Naive B cell (primary cell): ENCODE data around the gene HEPHL1. TPM values are rescaled to one million over a fixed set of nuclear protein-coding genes. Genes with fewer than 3 reads are reported as not detected.
A peak's percentile ranks its signal among the peaks of the same experiment; 100 is the strongest.

Source experiments
- ATAC-seq, 2 donors: fragments of 150-1000 bp; cut with Tn5 transposase; 2 replicates each; pipeline ENCODE4 v1.10.0; 2021; ENCODE audit warnings: low read depth in 2 of 2, mild to moderate bottlenecking in 2 of 2, moderate library complexity in 2 of 2
- DNase-seq: peaks from one replicate; pipeline ENCODE4 v3.0.0; 2022
- H3K27ac Mint-ChIP-seq, 6 donors: one replicate each; pipeline ENCODE4 v1.8.0; 2020 to 2022; ENCODE audit warnings: mild to moderate bottlenecking in 6 of 6, mixed read lengths in 6 of 6, moderate library complexity in 5 of 6, inconsistent platforms in 2 of 6
- H3K27me3 Mint-ChIP-seq, 3 donors: one replicate each; pipeline ENCODE4 v1.8.0; 2021 to 2022; ENCODE audit warnings: mixed read lengths in 3 of 3, mild to moderate bottlenecking in 1 of 3
- H3K36me3 Mint-ChIP-seq, 2 donors: one replicate each; pipeline ENCODE4 v1.8.0; 2020 to 2022; ENCODE audit warnings: mixed read lengths in 2 of 2, inconsistent platforms in 1 of 2, mild to moderate bottlenecking in 1 of 2
- H3K4me1 Mint-ChIP-seq, 3 donors: one replicate each; pipeline ENCODE4 v1.8.0; 2020 to 2022; ENCODE audit warnings: mixed read lengths in 3 of 3, inconsistent platforms in 1 of 3, mild to moderate bottlenecking in 1 of 3, moderate library complexity in 1 of 3
- H3K4me3 Mint-ChIP-seq, 8 donors: one replicate each; pipeline ENCODE4 v1.8.0; 2020 to 2022; ENCODE audit warnings: mild to moderate bottlenecking in 8 of 8, mixed read lengths in 8 of 8, moderate library complexity in 8 of 8, inconsistent platforms in 2 of 8
- H3K9me3 Mint-ChIP-seq, 7 donors: one replicate each; pipeline ENCODE4 v1.8.0; 2020 to 2022; ENCODE audit warnings: mixed read lengths in 7 of 7, mild to moderate bottlenecking in 5 of 7, inconsistent platforms in 2 of 7, moderate library complexity in 1 of 7
- polyA plus RNA-seq, 6 donors: library from polyadenylated mRNA; unstranded; fragments of 300-500 nt; fragmentation: Illumina TruSeq; gene quantifications; one replicate each; pipeline ENCODE4 v1.2.3, GENCODE V29; 2021; ENCODE audit warnings: low read depth in 6 of 6

The HEPHL1 gene
- polyA plus RNA-seq, 6 donors from 2014 or later, result 0.05 to 0.29 (median 0.13) TPM; not detected in 2

DNA sequence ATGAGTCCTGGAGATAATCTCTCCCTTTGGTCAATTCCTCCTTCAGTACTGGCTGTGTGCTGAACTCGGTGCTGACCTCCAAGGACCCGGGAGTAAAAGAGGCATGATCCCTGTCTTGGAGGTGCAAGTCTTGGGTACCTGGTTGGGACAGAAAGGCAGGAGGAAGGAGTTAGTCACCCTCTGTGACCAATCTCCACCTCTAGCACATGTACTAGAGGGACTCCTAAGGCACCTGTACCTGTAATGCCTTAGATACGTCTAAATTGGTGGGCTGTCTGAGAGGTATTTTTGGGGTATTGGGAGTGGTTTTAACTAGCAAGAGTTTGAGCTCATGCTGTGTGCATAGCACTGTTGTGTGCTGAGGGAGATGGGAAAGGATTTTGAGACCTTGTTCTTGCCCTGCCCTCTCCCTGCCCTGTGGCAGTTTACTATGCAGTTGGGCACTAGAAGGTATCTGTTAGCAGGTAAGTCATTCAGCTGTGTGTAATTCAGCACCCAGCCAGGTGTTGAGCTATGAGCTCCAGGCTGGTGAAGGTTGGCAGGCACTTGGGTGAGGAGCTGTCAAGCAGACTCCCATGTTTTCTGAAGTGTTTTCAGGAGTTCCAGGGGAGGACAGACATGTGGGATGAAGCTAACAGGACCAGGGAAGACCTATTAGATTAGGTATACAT, 110.0 kb downstream of the HEPHL1 start:
- Mint-ChIP-seq H3K27ac (no peak overlapping the region), H3K9me3 (no peaks in the 10 kb centered on the region), H3K4me3 (no peak overlapping the region), H3K4me1 (peaks cover 43 to 50% (median 48%) of the 10 kb centered on the region in 3 donors), H3K27me3 (no peaks in the 10 kb centered on the region), H3K36me3 (no peaks in the 10 kb centered on the region)
- DNase-seq (no peak), ATAC-seq (no peak)

DNA sequence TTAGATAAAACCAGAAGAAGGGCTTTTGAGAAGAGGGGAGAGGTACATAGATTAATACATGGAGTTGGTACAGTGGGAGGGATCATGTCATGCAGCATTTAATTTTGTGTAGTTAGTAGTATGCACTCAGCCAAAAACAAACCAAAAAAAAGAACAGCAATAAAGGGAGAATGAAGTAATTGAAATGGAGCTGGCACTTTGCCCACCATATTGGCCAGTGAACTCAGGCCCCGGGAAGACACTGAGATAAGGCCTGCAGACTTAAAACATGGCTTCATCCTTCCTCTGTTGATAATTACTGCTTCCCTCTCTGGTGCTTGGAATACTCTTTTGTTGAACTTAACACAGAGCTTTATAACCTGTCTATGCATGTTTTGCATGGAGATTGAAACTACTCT, 110.6 kb downstream of the HEPHL1 start:
- Mint-ChIP-seq H3K9me3 (peaks cover 0 to under 1% (median 0%) of the 10 kb centered on the region in 7 donors), H3K36me3 (no peaks in the 10 kb centered on the region), H3K27ac (no peak overlapping the region), H3K4me1 (peaks cover 46 to 53% (median 50%) of the 10 kb centered on the region in 3 donors), H3K27me3 (no peaks in the 10 kb centered on the region), H3K4me3 (no peak overlapping the region)
- ATAC-seq, result no peak
- no peak for DNase-seq

DNA sequence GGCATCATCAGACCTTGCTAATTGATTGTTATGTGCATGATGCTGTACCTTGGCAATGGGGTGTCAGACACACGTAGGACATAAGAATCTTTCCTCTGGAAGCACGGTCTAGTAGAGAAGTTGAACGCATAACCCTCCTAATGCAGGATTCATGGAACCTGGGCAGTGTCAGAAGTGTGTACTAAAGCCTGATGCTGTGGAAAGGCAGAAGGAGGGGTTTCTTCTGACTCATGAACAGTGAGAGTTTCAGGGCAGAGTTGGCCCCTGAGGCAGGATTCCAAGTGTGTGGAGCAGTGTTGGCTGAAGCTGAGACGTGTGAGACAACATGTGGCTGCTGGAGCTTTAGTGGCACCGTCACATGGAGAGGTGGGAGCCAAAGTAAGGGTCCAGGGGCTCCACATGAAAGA, 111.0 kb downstream of the HEPHL1 start:
- peaks cover 46 to 53% (median 52%) of the 10 kb centered on the region in 3 donors for H3K4me1 Mint-ChIP-seq
- no peaks in the 10 kb centered on the region for H3K36me3 Mint-ChIP-seq
- no peak overlapping the region for H3K27ac Mint-ChIP-seq
- peaks cover 0 to 4% (median 0%) of the 10 kb centered on the region in 7 donors for H3K9me3 Mint-ChIP-seq
- no peaks in the 10 kb centered on the region for H3K27me3 Mint-ChIP-seq
- no peak overlapping the region for H3K4me3 Mint-ChIP-seq
- no peak for ATAC-seq
- DNase-seq, result no peak

DNA sequence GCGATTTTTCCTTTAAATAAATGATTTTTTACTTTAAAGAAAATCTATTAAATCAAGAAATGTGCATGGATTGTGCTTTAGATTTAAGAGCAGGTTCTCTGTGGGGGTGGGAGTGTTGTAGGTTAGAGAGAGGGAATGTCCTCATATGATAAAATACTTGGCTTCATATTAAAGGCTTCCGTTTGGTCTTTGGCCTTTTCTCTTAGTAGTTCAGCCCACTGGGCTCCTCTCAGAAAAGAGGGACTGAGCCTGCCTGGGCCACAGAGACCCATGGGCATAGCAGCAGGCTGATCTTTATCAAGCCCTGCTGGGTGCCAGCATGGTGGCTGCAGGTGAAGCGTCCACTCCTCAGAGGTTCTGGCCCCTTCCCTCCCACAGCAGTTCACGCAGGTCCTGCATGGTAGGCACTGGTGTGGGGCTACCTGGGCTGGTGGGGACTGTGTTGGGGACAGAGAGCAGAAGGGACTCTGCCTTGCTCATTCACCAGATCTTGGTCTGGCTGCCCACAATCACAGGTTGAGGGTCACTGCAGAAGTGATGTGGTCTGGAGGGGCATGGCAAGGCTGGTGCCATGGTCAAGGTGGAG, 111.8 kb downstream of the HEPHL1 start:
- Mint-ChIP-seq H3K27me3 (no peaks in the 10 kb centered on the region), H3K4me3 (peak overlapping the region in 1 of 8 donors; percentile 10), H3K9me3 (peaks cover 0 to 4% (median 0%) of the 10 kb centered on the region in 7 donors), H3K36me3 (no peaks in the 10 kb centered on the region), H3K4me1 (peaks cover 42 to 51% (median 48%) of the 10 kb centered on the region in 3 donors), H3K27ac (peak overlapping the region in 3 of 6 donors; percentile 16 to 90 (median 50))
- no peak for DNase-seq
- no peak for ATAC-seq

DNA sequence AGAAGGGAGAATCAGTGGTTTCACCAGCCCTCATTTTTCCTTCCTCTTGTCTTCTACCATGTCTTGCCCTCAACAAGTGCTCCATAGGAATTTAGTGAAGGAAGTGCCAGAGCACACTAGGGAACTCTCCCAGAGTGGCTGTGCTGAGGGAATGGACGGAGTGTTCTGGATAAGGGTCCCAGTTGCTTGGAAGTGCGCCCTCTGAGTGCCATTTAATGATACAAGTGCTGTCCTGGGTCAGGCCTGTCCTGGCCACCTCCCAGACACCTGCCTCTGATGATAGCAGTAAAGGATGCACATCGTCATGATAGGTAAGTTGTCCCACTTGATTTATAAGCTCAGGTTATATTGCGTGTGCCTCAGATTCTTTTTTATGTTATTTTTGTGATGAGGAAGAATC, 112.6 kb downstream of the HEPHL1 start:
- DNase-seq (no peak), ATAC-seq (no peak)
- Mint-ChIP-seq H3K9me3 (peaks cover 0 to 4% (median 0%) of the 10 kb centered on the region in 7 donors), H3K4me3 (no peak overlapping the region), H3K4me1 (peaks cover 40 to 50% (median 48%) of the 10 kb centered on the region in 3 donors), H3K27ac (peak overlapping the region in 5 of 6 donors; percentile 16 to 90 (median 53)), H3K27me3 (no peaks in the 10 kb centered on the region), H3K36me3 (no peaks in the 10 kb centered on the region)

GRCh38 chr11:94134651-94135512, 113.7 kb downstream of the HEPHL1 start:
- ATAC-seq (peak; percentile 23 to 37), DNase-seq (no peak)
- Mint-ChIP-seq H3K9me3 (peaks cover 0 to 4% (median 0%) of the 10 kb centered on the region in 7 donors), H3K27me3 (no peaks in the 10 kb centered on the region), H3K4me3 (peak overlapping the region in 1 of 8 donors; percentile 38), H3K27ac (peak overlapping the region in 3 of 6 donors; percentile 9 to 66 (median 52)), H3K4me1 (peaks cover 47 to 56% (median 56%) of the 10 kb centered on the region in 3 donors), H3K36me3 (no peaks in the 10 kb centered on the region)

DNA sequence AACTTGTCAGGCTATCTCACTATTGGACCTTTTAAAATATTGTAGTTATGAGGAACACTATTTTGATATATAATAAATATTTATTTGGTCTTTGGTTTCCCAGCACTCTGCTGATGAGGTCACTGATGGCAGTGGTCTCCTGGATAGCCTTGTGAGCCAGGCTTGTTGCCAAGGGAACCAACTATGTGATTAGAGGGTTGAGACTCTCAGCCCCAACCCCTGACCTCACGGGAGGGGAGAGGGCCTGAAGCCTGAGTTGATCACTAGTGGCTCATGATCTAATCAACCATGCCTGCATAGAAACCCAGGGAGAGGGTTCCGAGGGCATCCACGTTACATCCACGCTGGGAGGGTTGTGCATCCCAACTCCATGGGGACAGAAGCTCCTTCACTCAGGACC, 118.3 kb downstream of the HEPHL1 start:
- H3K4me1 Mint-ChIP-seq, result peaks cover 69 to 72% (median 70%) of the 10 kb centered on the region in 3 donors
- no peak overlapping the region for H3K4me3 Mint-ChIP-seq
- H3K27me3 Mint-ChIP-seq, result no peaks in the 10 kb centered on the region
- DNase-seq (no peak), ATAC-seq (no peak)
- H3K36me3 Mint-ChIP-seq, result no peaks in the 10 kb centered on the region
- no peak overlapping the region for H3K27ac Mint-ChIP-seq
- peaks cover 0 to 4% (median 0%) of the 10 kb centered on the region in 7 donors for H3K9me3 Mint-ChIP-seq

GRCh38 chr11:94140154-94140655, 119.1 kb downstream of the HEPHL1 start:
- DNase-seq (no peak), ATAC-seq (no peak)
- Mint-ChIP-seq H3K27ac (peak overlapping the region in 2 of 6 donors; percentile 28 to 47), H3K27me3 (no peaks in the 10 kb centered on the region), H3K4me3 (no peak overlapping the region), H3K9me3 (peaks cover 0 to 4% (median 0%) of the 10 kb centered on the region in 7 donors), H3K4me1 (peaks cover 66 to 71% (median 69%) of the 10 kb centered on the region in 3 donors), H3K36me3 (no peaks in the 10 kb centered on the region)

DNA sequence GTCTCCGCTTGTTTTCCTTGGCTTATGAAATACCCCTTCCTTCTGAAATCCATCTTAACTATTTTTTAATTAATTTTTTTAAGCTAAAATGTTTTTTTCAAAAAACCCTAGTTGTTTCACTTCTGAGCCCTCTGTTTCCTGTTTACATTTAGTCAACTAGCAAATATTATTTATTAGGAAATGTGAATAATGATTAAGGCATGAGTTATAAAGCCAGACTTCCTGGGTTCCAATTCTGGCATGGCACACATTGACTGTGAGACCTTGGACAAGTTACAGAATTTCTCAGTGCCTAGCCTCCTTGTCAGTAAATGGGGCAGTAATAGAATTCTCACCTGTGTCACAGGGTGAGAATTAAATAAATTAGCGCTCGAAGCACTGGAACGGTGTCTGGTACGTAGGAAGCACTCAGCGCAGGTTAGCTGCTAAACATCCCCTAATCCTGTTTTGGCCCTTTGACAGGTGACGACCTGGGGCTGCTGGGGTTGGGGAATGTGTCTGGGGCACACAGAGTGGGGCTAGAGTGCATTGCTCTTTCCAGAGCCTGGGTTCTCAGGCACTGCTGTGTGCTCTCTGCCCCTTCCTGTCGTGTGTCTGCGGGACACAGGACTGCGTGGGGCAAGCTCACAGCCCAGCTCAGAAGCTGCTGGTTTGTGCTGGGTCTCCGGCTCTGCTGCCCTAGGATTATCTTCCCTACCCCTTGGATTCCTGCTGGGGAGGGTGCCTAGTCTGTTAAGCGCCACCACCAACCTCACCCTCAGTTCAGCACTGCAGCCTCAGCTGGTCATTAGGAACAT, 120.6 kb downstream of the HEPHL1 start:
- DNase-seq (no peak), ATAC-seq (no peak)
- Mint-ChIP-seq H3K4me1 (peaks cover 64 to 70% (median 66%) of the 10 kb centered on the region in 3 donors), H3K36me3 (no peaks in the 10 kb centered on the region), H3K27ac (peak overlapping the region in 1 of 6 donors; percentile 23), H3K4me3 (no peak overlapping the region), H3K9me3 (peaks cover 0 to 4% (median 0%) of the 10 kb centered on the region in 7 donors), H3K27me3 (no peaks in the 10 kb centered on the region)

DNA sequence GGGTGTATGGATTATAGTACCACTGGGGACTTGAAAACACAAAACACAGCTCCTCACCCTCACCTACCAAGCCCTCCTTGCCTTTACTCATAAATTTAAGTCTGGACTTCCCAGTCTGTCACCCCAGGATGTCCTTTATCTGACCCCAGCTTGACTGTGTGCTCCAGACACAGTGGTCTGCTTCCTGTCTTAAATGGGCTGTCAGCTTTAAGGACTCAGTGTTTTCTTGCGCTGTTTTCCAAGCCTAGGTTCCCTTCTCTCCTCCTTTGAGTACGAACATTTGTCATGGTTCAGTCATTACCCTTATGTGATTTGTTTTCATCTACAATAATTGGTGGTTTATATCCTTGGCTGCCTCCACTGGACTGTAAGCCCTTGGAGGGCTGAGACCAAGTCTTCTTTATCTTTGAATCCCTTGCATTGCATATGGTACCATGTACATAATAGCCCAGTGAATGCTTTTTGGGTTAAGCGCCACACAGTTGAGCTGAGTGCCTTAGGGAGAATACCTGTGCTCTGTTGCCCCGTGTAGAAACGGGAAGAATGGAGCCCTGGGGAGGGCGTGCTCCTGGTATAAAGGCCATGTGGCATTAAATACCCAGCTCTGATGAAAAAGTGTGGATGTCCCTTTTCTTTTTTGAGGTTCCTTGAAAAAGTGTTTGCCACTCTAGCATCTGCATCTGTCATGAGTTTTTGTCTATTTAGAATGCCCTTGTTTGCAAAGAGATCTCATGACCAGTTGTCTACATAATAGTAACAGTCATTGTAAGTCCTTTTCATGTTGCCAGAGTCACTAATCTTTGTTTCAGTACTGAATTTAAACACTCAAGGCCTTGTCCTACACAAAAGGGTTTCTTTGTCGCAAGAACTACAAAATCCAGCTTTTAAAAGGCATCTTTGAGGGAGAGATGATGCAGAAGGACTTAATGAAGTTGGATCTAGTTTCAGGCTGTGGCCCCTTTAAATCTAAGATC, 121.4 kb downstream of the HEPHL1 start:
- H3K4me1 Mint-ChIP-seq, result peaks cover 60 to 68% (median 66%) of the 10 kb centered on the region in 3 donors

GRCh38 chr11:94144216-94144615, 123.1 kb downstream of the HEPHL1 start:
- no peak for ATAC-seq
- H3K36me3 Mint-ChIP-seq, result no peaks in the 10 kb centered on the region
- no peak for DNase-seq
- H3K27me3 Mint-ChIP-seq, result no peaks in the 10 kb centered on the region
- H3K4me1 Mint-ChIP-seq, result peaks cover 69 to 75% (median 70%) of the 10 kb centered on the region in 3 donors
- no peak overlapping the region for H3K4me3 Mint-ChIP-seq
- peak overlapping the region in 2 of 6 donors; percentile 0 to 64 for H3K27ac Mint-ChIP-seq
- no peaks in the 10 kb centered on the region for H3K9me3 Mint-ChIP-seq

More for the DNA sequence above, 121.4 kb downstream of the HEPHL1 start:
- DNase-seq (no peak), ATAC-seq (no peak)
- H3K27ac Mint-ChIP-seq, result peak overlapping the region in 3 of 6 donors; percentile 23 to 85 (median 49)
- H3K9me3 Mint-ChIP-seq, result no peaks in the 10 kb centered on the region
- H3K4me3 Mint-ChIP-seq, result no peak overlapping the region
- H3K36me3 Mint-ChIP-seq, result no peaks in the 10 kb centered on the region
- H3K27me3 Mint-ChIP-seq, result no peaks in the 10 kb centered on the region

GRCh38 chr11:94144664-94145063, 123.5 kb downstream of the HEPHL1 start:
- Mint-ChIP-seq H3K4me1 (peaks cover 71 to 76% (median 73%) of the 10 kb centered on the region in 3 donors), H3K36me3 (no peaks in the 10 kb centered on the region), H3K9me3 (no peaks in the 10 kb centered on the region), H3K4me3 (no peak overlapping the region), H3K27me3 (no peaks in the 10 kb centered on the region), H3K27ac (peak overlapping the region in 1 of 6 donors; percentile 18)
- no peak for DNase-seq
- ATAC-seq, result no peak
